Keratinocyte (primary cell): ENCODE measurements around the gene SLC35A2. TPM values are rescaled to one million over a fixed set of nuclear protein-coding genes. Genes with fewer than 3 reads are reported as not detected.

Experiments
- DNase-seq: peaks from one replicate; pipeline ENCODE4 v3.0.0-alpha.2; 2011; ENCODE audit warnings: low read depth, missing footprints, low spot score
- FAIRE-seq: peaks from 2 replicates; lab custom pipeline; 2011; peaks lifted over from hg19 to GRCh38; lab: Jason Lieb, UNC
- H2AFZ ChIP-seq: 2 replicates; pipeline ENCODE4 v1.6.0; 2012; ENCODE audit warnings: low read length, control low read depth, inconsistent platforms; ENCODE audit not compliant: control insufficient read depth
- H3K27ac ChIP-seq: 2 replicates; pipeline ENCODE4 v1.5.1; 2011; ENCODE audit warnings: low read length; ENCODE audit not compliant: control insufficient read depth, insufficient read depth
- H3K27me3 ChIP-seq: 3 replicates; pipeline ENCODE4 v1.6.0; 2011; ENCODE audit warnings: low read length; ENCODE audit not compliant: control insufficient read depth, insufficient read depth; ENCODE audit errors: extremely low read depth
- H3K36me3 ChIP-seq, 2 experiments: 2 replicates in 1 of 2; 3 replicates in 1 of 2; pipeline ENCODE4 v1.5.1; 2011; ENCODE audit warnings: low read length in 2 of 2, mild to moderate bottlenecking in 1 of 2; ENCODE audit not compliant: control insufficient read depth in 2 of 2, insufficient read depth in 2 of 2; ENCODE audit errors: extremely low read depth in 1 of 2
- H3K4me1 ChIP-seq: 3 replicates; pipeline ENCODE4 v1.5.1; 2011; ENCODE audit warnings: low read length; ENCODE audit not compliant: control insufficient read depth, insufficient read depth; ENCODE audit errors: extremely low read depth
- H3K4me2 ChIP-seq: 3 replicates; pipeline ENCODE4 v1.6.0; 2011; ENCODE audit warnings: low read depth, low read length; ENCODE audit not compliant: control insufficient read depth, insufficient read depth; ENCODE audit errors: extremely low read depth
- H3K4me3 ChIP-seq, 3 experiments: fragments of 200-600 bp in 1 of 3; sonication (generic) in 1 of 3; 2 replicates in 2 of 3; 3 replicates in 1 of 3; pipeline ENCODE4 v1.5.1; 2011 to 2016; ENCODE audit warnings: low read length in 3 of 3, mild to moderate bottlenecking in 3 of 3, control low read depth in 2 of 3, inconsistent platforms in 1 of 3, low read depth in 1 of 3, mixed read lengths in 1 of 3, mixed run types in 1 of 3, moderate library complexity in 1 of 3; ENCODE audit not compliant: control insufficient read depth in 2 of 3, insufficient read depth in 2 of 3; ENCODE audit errors: extremely low read depth in 1 of 3
- H3K79me2 ChIP-seq: 2 replicates; pipeline ENCODE4 v1.6.0; 2012; ENCODE audit warnings: low read length; ENCODE audit not compliant: control insufficient read depth, insufficient read depth
- H3K9ac ChIP-seq: 3 replicates; pipeline ENCODE4 v1.6.0; 2011; ENCODE audit warnings: low read length; ENCODE audit not compliant: control insufficient read depth, insufficient read depth; ENCODE audit errors: extremely low read depth
- H3K9me1 ChIP-seq: 3 replicates; pipeline ENCODE4 v1.6.0; 2011; ENCODE audit warnings: low read length; ENCODE audit not compliant: control insufficient read depth, insufficient read depth; ENCODE audit errors: extremely low read depth
- H3K9me3 ChIP-seq: 2 replicates; pipeline ENCODE4 v1.5.1; 2012; ENCODE audit warnings: low read depth, low read length; ENCODE audit not compliant: control insufficient read depth
- H4K20me1 ChIP-seq: 3 replicates; pipeline ENCODE4 v1.6.0; 2011; ENCODE audit warnings: low read length; ENCODE audit not compliant: control insufficient read depth, insufficient read depth; ENCODE audit errors: extremely low read depth
- CTCF ChIP-seq, 3 experiments: IDR thresholded peaks in 1 of 3; conservative IDR thresholded peaks in 1 of 3; optimal IDR thresholded peaks in 1 of 3; 2 replicates in 2 of 3; 3 replicates in 1 of 3; pipeline versions ENCODE3 to v1.5.1; 2011; ENCODE audit warnings: low read length in 3 of 3, mild to moderate bottlenecking in 3 of 3, moderate library complexity in 2 of 3, control low read depth in 1 of 3, inconsistent platforms in 1 of 3; ENCODE audit not compliant: insufficient read depth in 2 of 3; ENCODE audit errors: extremely low read depth in 1 of 3
- EZH2 ChIP-seq: IDR thresholded peaks from one replicate; pipeline ENCODE4 v1.6.1; 2012; ENCODE audit warnings: inconsistent platforms, mild to moderate bottlenecking, low read length, moderate library complexity
- dilution Hi-C: fragments of 300-500 bp; cut with MboI; formaldehyde crosslinking; loops from one replicate; pipeline ENCODE4 v1.7.0; 2020; ENCODE audit warnings: low sequenced_read_pairs; ENCODE audit not compliant: extremely low pct_ligation_motif_present
- polyA plus RNA-seq, 5 experiments: library from polyadenylated mRNA; depleted of rRNA in 3 of 5; stranded (reverse) in 3 of 5; stranded (forward) in 1 of 5; unstranded in 1 of 5; fragments of >200 nt; gene quantifications; 1 replicate in 1 of 5; 2 replicates in 3 of 5; 3 replicates in 1 of 5; pipeline versions ENCODE4 v1.2.1 to v1.2.3, GENCODE V29; 2011 to 2012; ENCODE audit warnings: missing spikeins in 2 of 5, low read depth in 1 of 5, low replicate concordance in 1 of 5

Gene SLC35A2
- polyA plus RNA-seq, 1 donor (not counting 4 experiments of a cell fraction or from before 2014, with no cell fraction given): 39.4 TPM

- Histone ChIP-seq H3K9me3 (peaks cover 2% of the 10 kb centered on the region), H3K9ac (no peak overlapping the region), H4K20me1 (peaks cover 3% of the 10 kb centered on the region), H3K27ac (no peak overlapping the region), H3K36me3 (peaks cover 6 to 23% of the 10 kb centered on the region in 2 experiments), H3K79me2 (peaks cover 19% of the 10 kb centered on the region), H3K4me1 (peaks cover 6% of the 10 kb centered on the region), H3K4me2 (no peak overlapping the region), H3K27me3 (no peaks in the 10 kb centered on the region), H3K9me1 (no peaks in the 10 kb centered on the region), H2AFZ (no peak overlapping the region), H3K4me3 (no peak overlapping the region)
- DNase-seq: no peak
- dilution Hi-C loops: no loop called here
- no peak for TF ChIP-seq CTCF (optimal IDR thresholded peaks at IDR 0.05 in 1 of 3, IDR thresholded peaks at IDR 0.05 in 1 of 3, conservative IDR thresholded peaks at IDR 0.05 in 1 of 3; ENCODE audit: extremely low read depth in 1 of 3, insufficient read depth in 2 of 3, low read length in 3 of 3)
- no peak for TF ChIP-seq EZH2
- FAIRE-seq: no peak
Measured at GRCh38 chrX:48902776-48903175, 8.7 kb downstream of the SLC35A2 start.

DNA sequence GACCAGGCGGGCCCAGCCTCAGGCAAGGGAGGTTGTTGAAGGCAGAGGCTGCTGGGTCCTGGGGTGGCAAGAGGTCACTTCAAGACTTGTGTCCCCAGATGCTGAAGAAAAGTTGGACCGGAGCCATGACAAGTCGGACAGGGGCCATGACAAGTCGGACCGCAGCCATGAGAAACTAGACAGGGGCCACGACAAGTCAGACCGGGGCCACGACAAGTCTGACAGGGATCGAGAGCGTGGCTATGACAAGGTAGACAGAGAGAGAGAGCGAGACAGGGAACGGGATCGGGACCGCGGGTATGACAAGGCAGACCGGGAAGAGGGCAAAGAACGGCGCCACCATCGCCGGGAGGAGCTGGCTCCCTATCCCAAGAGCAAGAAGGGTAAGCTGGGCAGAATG is 9.3 kb downstream of the SLC35A2 start:
- Histone ChIP-seq H3K79me2 (peaks cover 17% of the 10 kb centered on the region), H3K9me1 (no peaks in the 10 kb centered on the region), H3K27ac (no peak overlapping the region), H4K20me1 (peaks cover 3% of the 10 kb centered on the region), H3K4me3 (no peak overlapping the region), H2AFZ (no peak overlapping the region), H3K9me3 (no peaks in the 10 kb centered on the region), H3K4me1 (peaks cover 6% of the 10 kb centered on the region), H3K9ac (no peak overlapping the region), H3K36me3 (peaks cover 6 to 21% of the 10 kb centered on the region in 2 experiments), H3K27me3 (no peaks in the 10 kb centered on the region), H3K4me2 (no peak overlapping the region)
- DNase-seq (no peak), FAIRE-seq (no peak)
- dilution Hi-C loops: no loop called here
- no peak for TF ChIP-seq CTCF (optimal IDR thresholded peaks at IDR 0.05 in 1 of 3, IDR thresholded peaks at IDR 0.05 in 1 of 3, conservative IDR thresholded peaks at IDR 0.05 in 1 of 3; ENCODE audit: extremely low read depth in 1 of 3, insufficient read depth in 2 of 3, low read length in 3 of 3)
- no peak for TF ChIP-seq EZH2
